A549 (cell line): Measurements from ENCODE around the gene GATC.

ENCODE experiments used
- BHLHE40 ChIP-seq: IDR thresholded peaks from 2 replicates; pipeline ENCODE4 v1.6.1; 2012; ENCODE audit warnings: low read depth, low read length, inconsistent platforms
- EHMT2 ChIP-seq: fragments of 200-600 bp; sonication (generic); IDR thresholded peaks from 2 replicates; pipeline ENCODE4 v1.6.1; 2016; ENCODE audit warnings: antibody characterized with exemption, low read depth, mild to moderate bottlenecking, moderate library complexity
- EP300 ChIP-seq, 2 experiments: fragments of >200 bp; sonication (Bioruptor Twin); formaldehyde crosslinking; IDR thresholded peaks; 2 replicates in 1 of 2; 3 replicates in 1 of 2; pipeline ENCODE4 v1.6.1; 2016 to 2017
- KDM5A ChIP-seq: fragments of 200-600 bp; sonication (generic); IDR thresholded peaks from 2 replicates; pipeline ENCODE4 v1.6.1; 2016; ENCODE audit warnings: antibody characterized with exemption, mild to moderate bottlenecking
- NR3C1 ChIP-seq: fragments of >200 bp; sonication (Bioruptor Twin); formaldehyde crosslinking; IDR thresholded peaks from 3 replicates; pipeline ENCODE4 v1.6.1; 2017
- POLR2A ChIP-seq: IDR thresholded peaks from 2 replicates; pipeline ENCODE4 v1.6.1; 2012; ENCODE audit warnings: mild to moderate bottlenecking, low read length
- POLR2AphosphoS2 ChIP-seq: conservative IDR thresholded peaks from 2 replicates; pipeline ENCODE4 v1.6.1; 2012; ENCODE audit warnings: low read length, improper control_type of control experiment, inconsistent platforms
- TF ChIP-seq, protein P1 (sequence below): fragments of >200 bp; sonication (Bioruptor Twin); formaldehyde crosslinking; IDR thresholded peaks from 3 replicates; pipeline ENCODE4 v1.5.1; 2016

DNA sequence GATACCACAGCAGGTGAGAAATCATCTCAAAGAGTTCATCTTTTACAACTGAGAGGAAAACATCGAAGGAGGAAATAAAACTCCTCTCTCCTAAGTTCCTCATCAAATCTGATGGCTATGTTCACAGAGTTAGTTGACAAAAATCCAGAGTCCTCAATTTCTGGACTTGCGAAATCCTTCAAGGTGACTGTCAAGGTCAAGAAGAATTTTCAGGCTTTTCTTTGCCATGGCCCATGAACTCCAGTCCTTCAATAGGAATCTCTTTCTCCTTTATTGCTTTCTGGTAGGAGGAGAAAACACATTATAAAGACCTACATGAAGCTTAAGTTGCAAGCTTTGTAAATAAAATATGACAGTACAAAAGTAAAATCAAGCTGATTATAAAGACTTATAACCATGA is 1.6 kb upstream of the GATC start:
- TF ChIP-seq, protein P1, sequence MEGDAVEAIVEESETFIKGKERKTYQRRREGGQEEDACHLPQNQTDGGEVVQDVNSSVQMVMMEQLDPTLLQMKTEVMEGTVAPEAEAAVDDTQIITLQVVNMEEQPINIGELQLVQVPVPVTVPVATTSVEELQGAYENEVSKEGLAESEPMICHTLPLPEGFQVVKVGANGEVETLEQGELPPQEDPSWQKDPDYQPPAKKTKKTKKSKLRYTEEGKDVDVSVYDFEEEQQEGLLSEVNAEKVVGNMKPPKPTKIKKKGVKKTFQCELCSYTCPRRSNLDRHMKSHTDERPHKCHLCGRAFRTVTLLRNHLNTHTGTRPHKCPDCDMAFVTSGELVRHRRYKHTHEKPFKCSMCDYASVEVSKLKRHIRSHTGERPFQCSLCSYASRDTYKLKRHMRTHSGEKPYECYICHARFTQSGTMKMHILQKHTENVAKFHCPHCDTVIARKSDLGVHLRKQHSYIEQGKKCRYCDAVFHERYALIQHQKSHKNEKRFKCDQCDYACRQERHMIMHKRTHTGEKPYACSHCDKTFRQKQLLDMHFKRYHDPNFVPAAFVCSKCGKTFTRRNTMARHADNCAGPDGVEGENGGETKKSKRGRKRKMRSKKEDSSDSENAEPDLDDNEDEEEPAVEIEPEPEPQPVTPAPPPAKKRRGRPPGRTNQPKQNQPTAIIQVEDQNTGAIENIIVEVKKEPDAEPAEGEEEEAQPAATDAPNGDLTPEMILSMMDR = no peak
- no peak for TF ChIP-seq EP300 (IDR thresholded peaks at IDR 0.05)
- no peak for TF ChIP-seq BHLHE40
- no peak for TF ChIP-seq POLR2A
- TF ChIP-seq EHMT2 = no peak
- no peak for TF ChIP-seq KDM5A
- TF ChIP-seq NR3C1 = no peak
- no peak for TF ChIP-seq POLR2AphosphoS2
